Thyroid gland (tissue), 4 donors: ENCODE measurements around the gene NXT1.

Experiments
- CTCF ChIP-seq, 6 experiments: fragments of 200-600 bp in 3 of 6; fragments of 450-650 bp in 3 of 6; sonication (generic) in 3 of 6; IDR thresholded peaks; one replicate each; pipeline ENCODE4 v1.5.1; 2016 to 2019; ENCODE audit warnings: antibody characterized with exemption in 6 of 6, mild to moderate bottlenecking in 2 of 6, inconsistent platforms in 1 of 6, moderate library complexity in 1 of 6
- POLR2A ChIP-seq, 2 donors: fragments of 450-650 bp; IDR thresholded peaks; one replicate each; pipeline ENCODE4 v1.6.1; 2017; ENCODE audit warnings: antibody characterized with exemption in 2 of 2, mild to moderate bottlenecking in 2 of 2, moderate library complexity in 1 of 2

GRCh38 chr20:23308908-23309307 is 41.7 kb upstream of the NXT1 start:
- TF ChIP-seq CTCF (IDR thresholded peaks at IDR 0.05) (no peak), POLR2A (IDR thresholded peaks at IDR 0.05) (no peak)
